Uterus (tissue), 4 donors: ENCODE measurements around the gene ZNF106. TPM values are rescaled to one million over a fixed set of nuclear protein-coding genes. Genes with fewer than 3 reads are reported as not detected.

Experiments
- DNase-seq, 2 donors: peaks; one replicate each; pipeline ENCODE4 v3.0.0-alpha.2; 2019 to 2020
- H3K27ac ChIP-seq, 2 donors: fragments of 200-600 bp; sonication (generic); 1 replicate in 1 of 2; 2 replicates in 1 of 2; pipeline ENCODE4 v1.5.1; 2016 to 2018
- H3K27me3 ChIP-seq, 2 donors: fragments of 200-600 bp; sonication (generic); one replicate each; pipeline ENCODE4 v1.5.1; 2018 to 2019; ENCODE audit warnings: control low read depth in 1 of 2
- H3K36me3 ChIP-seq, 2 donors: fragments of 200-600 bp; sonication (generic); one replicate each; pipeline ENCODE4 v1.5.1; 2019; ENCODE audit warnings: control low read depth in 1 of 2
- H3K4me1 ChIP-seq, 2 donors: fragments of 200-600 bp; sonication (generic); one replicate each; pipeline ENCODE4 v1.5.1; 2018 to 2019; ENCODE audit warnings: control low read depth in 1 of 2
- H3K4me3 ChIP-seq, 2 donors: fragments of 200-600 bp; sonication (generic); 1 replicate in 1 of 2; 2 replicates in 1 of 2; pipeline ENCODE4 v1.5.1; 2018 to 2019; ENCODE audit warnings: mild to moderate bottlenecking in 1 of 2
- H3K9me3 ChIP-seq, 2 donors: fragments of 200-600 bp; sonication (generic); one replicate each; pipeline ENCODE4 v1.5.1; 2019; ENCODE audit warnings: control low read depth in 1 of 2
- CTCF ChIP-seq, 4 experiments: fragments of 200-600 bp in 2 of 4; fragments of 450-650 bp in 2 of 4; sonication (generic) in 2 of 4; IDR thresholded peaks; one replicate each; pipeline ENCODE4 v1.5.1; 2016 to 2019; ENCODE audit warnings: antibody characterized with exemption in 4 of 4, mild to moderate bottlenecking in 2 of 4, moderate library complexity in 1 of 4
- POLR2A ChIP-seq, 2 donors: fragments of 450-650 bp; IDR thresholded peaks; one replicate each; pipeline ENCODE4 v1.6.1; 2016; ENCODE audit warnings: antibody characterized with exemption in 2 of 2, mild to moderate bottlenecking in 1 of 2, moderate library complexity in 1 of 2
- intact Hi-C: fragments of 100-400 bp; cut with DNase I; formaldehyde crosslinking; loops from one replicate; pipeline ENCODE4 v1.15.1; 2023; ENCODE audit warnings: low total_unique reads
- total RNA-seq, 4 donors: library from RNA; depleted of rRNA in 3 of 4; stranded (reverse); fragments of >200 nt in 3 of 4; gene quantifications; one replicate each; pipeline versions ENCODE4 v1.1.0 to v1.2.4, GENCODE V29; 2014 to 2023
- donor health status: DM: yes; HTN: yes; CAD: no.

The ZNF106 gene
- total RNA-seq, 4 donors from 2014 or later: 56.6 to 95.0 (median 72.0) TPM

GRCh38 chr15:42403389-42403788 is 87.6 kb downstream of the ZNF106 start:
- H3K27me3 ChIP-seq: no peaks in the 10 kb centered on the region
- H3K36me3 ChIP-seq: no peaks in the 10 kb centered on the region
- no peak for DNase-seq
- no peak for TF ChIP-seq POLR2A (IDR thresholded peaks at IDR 0.05)
- TF ChIP-seq CTCF (IDR thresholded peaks at IDR 0.05): no peak
- H3K4me3 ChIP-seq: no peak overlapping the region
- no peak overlapping the region for H3K27ac ChIP-seq
- H3K4me1 ChIP-seq: no peaks in the 10 kb centered on the region
- H3K9me3 ChIP-seq: no peaks in the 10 kb centered on the region
- intact Hi-C loops: no loop called here

DNA sequence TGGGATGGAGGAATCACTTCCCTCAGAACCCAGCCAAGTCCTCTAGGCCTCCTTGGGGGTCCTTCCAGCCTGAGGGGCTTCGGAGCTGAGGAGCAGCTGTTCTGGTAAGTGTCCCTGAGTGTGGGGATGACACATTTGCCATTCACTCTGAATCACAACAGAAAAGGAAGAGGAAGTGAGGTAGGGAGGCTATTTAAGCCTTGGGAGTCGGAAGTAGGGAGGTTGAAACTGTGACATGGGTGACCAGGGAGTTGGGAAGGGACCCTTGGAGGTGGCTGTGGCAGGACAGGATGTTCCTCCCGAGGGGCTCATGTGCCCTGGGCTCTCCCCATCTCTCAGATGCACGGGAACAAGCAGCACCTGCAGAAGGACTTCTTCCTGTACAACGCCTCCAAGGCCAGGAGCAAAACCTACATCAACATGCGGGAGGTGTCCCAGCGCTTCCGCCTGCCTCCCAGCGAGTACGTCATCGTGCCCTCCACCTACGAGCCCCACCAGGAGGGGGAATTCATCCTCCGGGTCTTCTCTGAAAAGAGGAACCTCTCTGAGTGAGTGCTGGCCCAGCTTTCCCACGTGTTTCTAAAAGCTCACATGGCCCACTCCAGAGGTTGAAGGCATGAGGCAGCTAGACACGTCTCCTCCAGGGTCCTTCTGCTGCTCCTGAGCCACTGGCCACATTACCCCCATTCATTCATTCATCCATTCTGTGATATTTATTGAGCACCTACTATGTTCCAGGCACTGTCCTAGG is 88.3 kb downstream of the ZNF106 start:
- intact Hi-C loops: no loop called here
- DNase-seq: no peak
- no peak for TF ChIP-seq CTCF (IDR thresholded peaks at IDR 0.05)
- no peak for TF ChIP-seq POLR2A (IDR thresholded peaks at IDR 0.05)
- Histone ChIP-seq H3K27me3 (no peaks in the 10 kb centered on the region), H3K4me3 (no peak overlapping the region), H3K4me1 (no peaks in the 10 kb centered on the region), H3K36me3 (no peaks in the 10 kb centered on the region), H3K27ac (no peak overlapping the region), H3K9me3 (no peaks in the 10 kb centered on the region)

- Histone ChIP-seq H3K4me1 (no peaks in the 10 kb centered on the region), H3K27me3 (no peaks in the 10 kb centered on the region), H3K9me3 (no peaks in the 10 kb centered on the region), H3K27ac (no peak overlapping the region), H3K4me3 (no peak overlapping the region), H3K36me3 (no peaks in the 10 kb centered on the region)
- no peak for DNase-seq
- intact Hi-C loops: no loop called here
- TF ChIP-seq POLR2A (IDR thresholded peaks at IDR 0.05): no peak
- no peak for TF ChIP-seq CTCF (IDR thresholded peaks at IDR 0.05)
Observed at GRCh38 chr15:42401544-42402454, 89.1 kb downstream of the ZNF106 start.

DNA sequence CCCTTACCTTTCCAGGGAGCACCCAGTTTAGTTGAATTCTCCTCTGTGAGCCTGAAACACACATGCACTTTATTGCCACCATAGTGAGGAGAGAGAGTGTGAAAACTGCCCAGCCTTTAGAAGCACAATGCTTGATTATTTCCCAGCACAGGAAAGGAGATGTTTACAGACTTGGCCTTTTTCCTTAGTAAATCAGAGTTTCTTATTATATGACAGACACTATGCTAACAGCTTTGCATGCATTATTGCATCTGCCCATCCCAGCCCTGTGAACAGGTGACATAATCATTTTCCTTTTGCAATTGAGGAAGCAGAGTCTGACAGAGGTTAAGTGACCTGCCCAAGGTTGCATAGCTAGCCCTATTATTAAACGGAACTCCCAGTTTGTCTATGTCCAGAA is 95.1 kb downstream of the ZNF106 start:
- DNase-seq: no peak
- Histone ChIP-seq H3K27me3 (no peaks in the 10 kb centered on the region), H3K4me1 (no peaks in the 10 kb centered on the region), H3K27ac (no peak overlapping the region), H3K4me3 (no peak overlapping the region), H3K9me3 (no peaks in the 10 kb centered on the region), H3K36me3 (no peaks in the 10 kb centered on the region)
- no peak for TF ChIP-seq CTCF (IDR thresholded peaks at IDR 0.05)
- TF ChIP-seq POLR2A (IDR thresholded peaks at IDR 0.05): no peak
- intact Hi-C loops: no loop called here

- TF ChIP-seq CTCF (IDR thresholded peaks at IDR 0.05): no peak
- no peak for TF ChIP-seq POLR2A (IDR thresholded peaks at IDR 0.05)
- H3K36me3 ChIP-seq: no peaks in the 10 kb centered on the region
- intact Hi-C loops: no loop called here
- H3K4me3 ChIP-seq: no peak overlapping the region
- H3K4me1 ChIP-seq: no peaks in the 10 kb centered on the region
- no peaks in the 10 kb centered on the region for H3K9me3 ChIP-seq
- no peak overlapping the region for H3K27ac ChIP-seq
- no peaks in the 10 kb centered on the region for H3K27me3 ChIP-seq
- no peak for DNase-seq
Observed at GRCh38 chr15:42394106-42394505, 96.8 kb downstream of the ZNF106 start.
